Stomach (tissue), 4 donors: Measurements from ENCODE around the gene WNT6.

Experiments used
- CTCF ChIP-seq, 7 experiments: fragments of 450-650 bp in 4 of 7; fragments of 200-600 bp in 3 of 7; sonication (generic) in 3 of 7; IDR thresholded peaks; one replicate each; pipeline ENCODE4 v1.5.1; 2016 to 2019; ENCODE audit warnings: antibody characterized with exemption in 7 of 7, control low read depth in 2 of 7, mild to moderate bottlenecking in 1 of 7
- EP300 ChIP-seq: sonication (generic); formaldehyde crosslinking; IDR thresholded peaks from one replicate; pipeline ENCODE4 v1.6.1; 2017; ENCODE audit warnings: antibody characterized with exemption
- POLR2A ChIP-seq, 4 donors: fragments of 450-650 bp; IDR thresholded peaks; one replicate each; pipeline ENCODE4 v1.6.1; 2016; ENCODE audit warnings: antibody characterized with exemption in 4 of 4, control low read depth in 2 of 4, mild to moderate bottlenecking in 1 of 4, moderate library complexity in 1 of 4

- TF ChIP-seq CTCF (IDR thresholded peaks at IDR 0.05) (no peak), POLR2A (IDR thresholded peaks at IDR 0.05) (no peak), EP300 (no peak)
Observed at GRCh38 chr2:218872645-218873358, 13.2 kb downstream of the WNT6 start.
